ENCODE results near the gene ORAI1.

The ORAI1 gene

DNA sequence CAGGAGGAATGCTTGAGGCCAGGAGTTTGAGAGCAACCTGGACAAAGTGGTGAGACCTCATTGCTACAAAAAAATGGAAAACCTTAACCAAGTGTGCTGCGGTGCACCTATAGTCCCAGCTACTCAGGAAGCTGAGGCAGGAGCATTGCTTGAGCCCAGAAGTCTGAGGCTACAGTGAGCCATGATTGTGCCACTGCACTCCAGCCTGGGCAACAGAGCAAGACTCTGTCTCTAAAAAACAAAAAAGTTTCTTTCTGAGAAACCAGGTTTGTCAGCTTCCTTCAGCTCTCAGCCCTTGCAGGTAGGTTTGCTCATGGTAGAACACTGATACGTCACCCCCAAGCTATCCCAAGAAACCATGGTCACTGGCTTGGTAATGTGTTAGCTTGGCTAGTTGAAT, 63.1 kb downstream of the ORAI1 start:
- DNase-seq: no peak

Data from anterior cingulate cortex (tissue), 58 donors.